Fibroblast of the aortic adventitia (primary cell): ENCODE measurements around the gene ACSBG1. TPM values are rescaled to one million over a fixed set of nuclear protein-coding genes. Genes with fewer than 3 reads are reported as not detected.

Experiments
- DNase-seq: peaks from one replicate; pipeline ENCODE4 v3.0.0-alpha.2; 2010; ENCODE audit warnings: low read depth
- H3K4me3 ChIP-seq: 2 replicates; pipeline ENCODE4 v1.5.1; 2011; ENCODE audit warnings: low read depth, mild to moderate bottlenecking, control low read depth, low read length, moderate library complexity
- total RNA-seq: library from RNA; depleted of rRNA; stranded (reverse); fragments of >200 nt; gene quantifications from 2 replicates; pipeline ENCODE4 v1.2.3, GENCODE V29; 2012; ENCODE audit warnings: low replicate concordance
- TF ChIP-seq, protein P1 (sequence below): IDR thresholded peaks from 2 replicates; pipeline ENCODE4 v1.5.1; 2011; ENCODE audit warnings: mild to moderate bottlenecking, low read length, control low read depth, inconsistent platforms; ENCODE audit not compliant: insufficient read depth

ACSBG1 gene
- total RNA-seq, 1 donor: under 0.01 TPM

DNA sequence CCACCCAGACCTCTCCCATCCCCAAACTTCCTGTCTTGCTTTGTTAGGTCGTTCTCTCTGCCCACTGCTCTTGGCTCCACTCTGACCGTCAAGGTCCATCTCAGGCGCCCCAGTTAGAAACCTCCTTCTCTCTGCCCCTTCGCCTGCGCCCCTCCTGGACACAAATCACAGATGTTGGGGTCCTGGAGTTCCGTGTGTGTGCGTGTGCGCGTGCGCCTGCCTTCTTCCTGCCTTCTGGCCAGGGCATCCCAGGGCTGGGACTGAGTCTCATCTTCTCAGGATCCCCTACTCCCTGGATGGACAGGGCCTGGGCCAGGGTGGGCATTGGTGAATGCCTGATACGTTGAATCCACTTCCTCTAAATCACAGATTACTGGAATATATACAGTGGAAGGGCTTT is 869 bp downstream of the ACSBG1 start:
- no peak overlapping the region for H3K4me3 ChIP-seq
- TF ChIP-seq, protein P1, sequence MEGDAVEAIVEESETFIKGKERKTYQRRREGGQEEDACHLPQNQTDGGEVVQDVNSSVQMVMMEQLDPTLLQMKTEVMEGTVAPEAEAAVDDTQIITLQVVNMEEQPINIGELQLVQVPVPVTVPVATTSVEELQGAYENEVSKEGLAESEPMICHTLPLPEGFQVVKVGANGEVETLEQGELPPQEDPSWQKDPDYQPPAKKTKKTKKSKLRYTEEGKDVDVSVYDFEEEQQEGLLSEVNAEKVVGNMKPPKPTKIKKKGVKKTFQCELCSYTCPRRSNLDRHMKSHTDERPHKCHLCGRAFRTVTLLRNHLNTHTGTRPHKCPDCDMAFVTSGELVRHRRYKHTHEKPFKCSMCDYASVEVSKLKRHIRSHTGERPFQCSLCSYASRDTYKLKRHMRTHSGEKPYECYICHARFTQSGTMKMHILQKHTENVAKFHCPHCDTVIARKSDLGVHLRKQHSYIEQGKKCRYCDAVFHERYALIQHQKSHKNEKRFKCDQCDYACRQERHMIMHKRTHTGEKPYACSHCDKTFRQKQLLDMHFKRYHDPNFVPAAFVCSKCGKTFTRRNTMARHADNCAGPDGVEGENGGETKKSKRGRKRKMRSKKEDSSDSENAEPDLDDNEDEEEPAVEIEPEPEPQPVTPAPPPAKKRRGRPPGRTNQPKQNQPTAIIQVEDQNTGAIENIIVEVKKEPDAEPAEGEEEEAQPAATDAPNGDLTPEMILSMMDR: no peak
- no peak for DNase-seq

- no peak for DNase-seq
- TF ChIP-seq, protein P1: no peak
- no peak overlapping the region for H3K4me3 ChIP-seq
These were observed 1.4 kb downstream of the ACSBG1 start for GRCh38 chr15:78232951-78233350.

DNA sequence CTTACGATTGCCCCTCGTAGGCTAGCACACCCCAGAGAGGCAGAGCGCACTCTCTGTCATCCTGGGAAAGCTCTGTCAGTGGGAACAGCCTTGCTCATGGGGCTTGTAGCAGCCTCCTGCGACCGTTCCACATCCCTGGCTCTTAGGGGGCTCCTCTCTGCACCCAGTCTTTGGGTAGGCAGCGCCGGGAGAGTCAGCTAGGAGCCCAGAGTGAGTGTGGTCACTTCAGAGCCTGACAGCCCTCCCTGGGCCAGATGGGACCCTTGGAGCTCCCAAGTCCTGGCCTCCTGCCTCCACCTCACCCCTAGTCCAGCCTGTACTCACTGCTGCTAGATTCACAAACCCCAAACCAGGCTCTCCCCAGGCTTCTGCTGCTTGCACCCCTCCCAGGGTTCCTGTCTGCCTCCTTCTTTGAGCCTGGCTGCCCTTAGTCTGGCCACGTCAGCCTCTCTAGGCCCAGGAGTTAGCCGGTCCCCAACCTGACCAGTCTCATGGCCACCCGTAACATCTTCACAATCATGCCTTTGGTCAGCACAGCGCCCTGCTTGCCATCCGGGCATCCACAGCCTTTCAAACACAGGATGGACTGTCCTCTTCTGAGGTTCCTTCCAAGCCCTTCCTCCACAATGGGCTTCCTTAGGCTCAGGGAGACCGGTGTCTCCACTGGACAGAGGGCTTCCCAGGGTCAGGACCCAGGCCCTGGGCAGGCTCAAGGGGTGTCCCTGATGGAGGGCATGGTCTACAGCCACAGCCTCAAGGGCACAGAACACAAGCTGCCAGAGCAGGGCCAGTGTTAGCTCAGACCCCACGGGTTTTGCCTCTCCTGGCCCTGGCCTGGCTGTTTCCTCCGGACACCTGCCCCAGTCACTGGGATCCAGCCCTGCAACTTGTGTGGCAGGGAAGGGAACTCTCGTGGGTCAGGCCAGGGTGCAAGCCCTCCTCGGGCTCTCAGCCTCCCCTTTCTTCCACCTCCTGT is 4.6 kb downstream of the ACSBG1 start:
- no peak overlapping the region for H3K4me3 ChIP-seq
- TF ChIP-seq, protein P1: no peak

GRCh38 chr15:78228356-78228996 is 5.9 kb downstream of the ACSBG1 start:
- DNase-seq: no peak
- no peak overlapping the region for H3K4me3 ChIP-seq
- TF ChIP-seq, protein P1: no peak

More for the DNA sequence above, 4.6 kb downstream of the ACSBG1 start:
- DNase-seq: no peak

DNA sequence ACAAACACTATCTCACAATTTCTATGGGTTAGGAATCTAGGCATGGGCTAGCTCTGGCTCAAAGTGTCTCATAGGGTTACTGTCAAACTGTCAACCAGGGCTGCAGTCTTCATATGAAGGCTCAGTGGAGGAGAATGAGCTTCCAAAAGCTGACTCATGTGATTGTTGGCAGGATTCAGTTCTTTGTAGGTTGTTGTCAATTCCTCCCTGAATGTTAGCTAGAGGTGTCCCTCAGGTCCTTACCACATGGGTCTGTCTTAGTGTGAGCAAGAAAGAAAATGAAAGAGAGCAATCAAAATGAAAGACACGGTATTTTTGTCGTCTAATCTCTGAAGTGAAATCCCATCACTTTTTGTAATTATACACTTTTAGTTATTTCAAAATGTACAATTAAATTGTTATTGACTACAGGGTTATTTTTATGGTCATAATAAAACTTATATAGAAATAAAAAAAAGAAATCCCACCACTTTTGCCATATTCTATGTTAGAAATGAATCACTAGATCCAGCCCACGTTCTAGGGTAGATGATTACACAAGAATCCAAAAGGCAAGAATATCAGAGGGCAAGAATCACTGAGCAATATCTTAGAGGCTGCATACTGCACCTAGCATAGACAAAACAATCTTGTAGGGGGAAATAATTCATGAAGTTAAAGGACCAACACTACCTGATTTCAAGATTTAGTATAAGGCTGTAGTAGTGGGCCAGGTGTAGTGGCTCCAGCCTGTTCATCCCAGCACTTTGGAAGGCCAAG is 8.4 kb downstream of the ACSBG1 start:
- peak; percentile 13 for DNase-seq
- TF ChIP-seq, protein P1: no peak
- no peak overlapping the region for H3K4me3 ChIP-seq

GRCh38 chr15:78224023-78224411 is 10.3 kb downstream of the ACSBG1 start:
- no peak overlapping the region for H3K4me3 ChIP-seq
- DNase-seq: no peak
- TF ChIP-seq, protein P1: no peak
